Ishikawa (cell line): ENCODE data around the gene SPAG7.

Source experiments
- CEBPB ChIP-seq: IDR thresholded peaks from 2 replicates; pipeline ENCODE4 v1.6.1; 2012
- CREB1 ChIP-seq: IDR thresholded peaks from 2 replicates; pipeline ENCODE4 v1.6.1; 2012; ENCODE audit warnings: low read depth
- EGR1 ChIP-seq: IDR thresholded peaks from 2 replicates; pipeline ENCODE4 v1.6.1; 2012
- EP300 ChIP-seq: IDR thresholded peaks from 2 replicates; pipeline ENCODE4 v1.6.1; 2012; ENCODE audit warnings: borderline replicate concordance
- FOXM1 ChIP-seq: IDR thresholded peaks from 2 replicates; pipeline ENCODE4 v1.6.1; 2012; ENCODE audit warnings: low read depth, borderline replicate concordance
- MAX ChIP-seq: IDR thresholded peaks from 2 replicates; pipeline ENCODE4 v1.6.1; 2012
- NFIC ChIP-seq: IDR thresholded peaks from 2 replicates; pipeline ENCODE4 v1.6.1; 2012
- RAD21 ChIP-seq: IDR thresholded peaks from 2 replicates; pipeline ENCODE4 v1.6.1; 2012; ENCODE audit warnings: low read depth
- REST ChIP-seq: IDR thresholded peaks from 2 replicates; pipeline ENCODE4 v1.6.1; 2012; ENCODE audit warnings: low read depth, mild to moderate bottlenecking
- TAF1 ChIP-seq: IDR thresholded peaks from 2 replicates; pipeline ENCODE4 v1.6.1; 2012; ENCODE audit warnings: low read depth, mild to moderate bottlenecking
- TCF12 ChIP-seq: IDR thresholded peaks from 2 replicates; pipeline ENCODE4 v1.6.1; 2012; ENCODE audit warnings: low read depth
- TEAD4 ChIP-seq: IDR thresholded peaks from 2 replicates; pipeline ENCODE4 v1.6.1; 2012
- USF1 ChIP-seq: IDR thresholded peaks from 2 replicates; pipeline ENCODE4 v1.6.1; 2012
- YY1 ChIP-seq: IDR thresholded peaks from 2 replicates; pipeline ENCODE4 v1.6.1; 2012; ENCODE audit warnings: low read depth
- ZBTB7A ChIP-seq: IDR thresholded peaks from 2 replicates; pipeline ENCODE4 v1.6.1; 2012; ENCODE audit warnings: low read depth

Gene SPAG7

GRCh38 chr17:4950075-4950745, 17.4 kb downstream of the SPAG7 start:
- TF ChIP-seq USF1 (no peak), REST (no peak), TAF1 (peak; percentile 56), YY1 (no peak), EGR1 (no peak), TEAD4 (no peak), FOXM1 (no peak), CEBPB (no peak), EP300 (no peak), ZBTB7A (peak; percentile 73), NFIC (no peak; the same call in 1 of the 2 replicates), TCF12 (peak; percentile 29; the same call in 1 of the 2 replicates)

GRCh38 chr17:4949321-4950074, 18.1 kb downstream of the SPAG7 start:
- no peak for TF ChIP-seq CREB1
- TF ChIP-seq TEAD4: no peak; the same call in 1 of the 2 replicates
- peak; percentile 18; the same call in 1 of the 2 replicates for TF ChIP-seq EP300
- 0 out of 2 replicates have a peak, but pooled peaks have one; percentile 16 for TF ChIP-seq YY1
- TF ChIP-seq ZBTB7A: peak; percentile 83
- peak; percentile 95 for TF ChIP-seq MAX
- no peak for TF ChIP-seq CEBPB
- peak; percentile 40; the same call in 1 of the 2 replicates for TF ChIP-seq TAF1
- no peak for TF ChIP-seq FOXM1

- peak; percentile 13; the same call in 1 of the 2 replicates for TF ChIP-seq EGR1
- TF ChIP-seq USF1: no peak
- TF ChIP-seq CEBPB: no peak
- peak; percentile 14; the same call in 1 of the 2 replicates for TF ChIP-seq YY1
Observed at GRCh38 chr17:4948931-4949320, 18.7 kb downstream of the SPAG7 start.

- TF ChIP-seq TCF12: peak; percentile 47
- no peak for TF ChIP-seq USF1
- TF ChIP-seq NFIC: peak; percentile 5; the same call in 1 of the 2 replicates
- TF ChIP-seq CEBPB: peak; percentile 97
- TF ChIP-seq MAX: peak; percentile 66
- TF ChIP-seq FOXM1: no peak
- no peak for TF ChIP-seq RAD21
- no peak for TF ChIP-seq ZBTB7A
- TF ChIP-seq TEAD4: no peak
- TF ChIP-seq EGR1: no peak
- TF ChIP-seq CREB1: no peak
- peak; percentile 79 for TF ChIP-seq TAF1
- TF ChIP-seq EP300: 0 out of 2 replicates have a peak, but pooled peaks have one; percentile 19
- TF ChIP-seq YY1: peak; percentile 65
- TF ChIP-seq REST: no peak
Observed at GRCh38 chr17:4948166-4948930, 19.3 kb downstream of the SPAG7 start, which contains the start of gene PFN1. TSS of gene PFN1 (minus strand) at chr17:4948530. CDS start at chr17:4948394, 136 bp downstream.
